ENCODE measurements around the gene MUCL3. TPM values are rescaled to one million over a fixed set of nuclear protein-coding genes. Genes with fewer than 3 reads are reported as not detected.

MUCL3 gene
- total and polyA plus RNA-seq, 2 of the 8 experiments (the other 6 are each of a cell fraction or from before 2014, with no cell fraction given), result 0.15 to 0.37 TPM

- Histone ChIP-seq H2BK15ac (ENCODE audit: low read length) (0 out of 2 replicates have a peak within 1 kb of the TSS, but pooled peaks have one; percentile 61), H3K79me1 (ENCODE audit: low read depth, low read length) (no peaks in the 10 kb centered on the region), H3K18ac (ENCODE audit: extremely low read depth, low read length) (no peak within 1 kb of the TSS), H3K4me3 (ENCODE audit: extremely low read depth in 1 of 4, insufficient read depth in 2 of 4, low read depth in 3 of 4, low read length in 4 of 4) (no peak within 1 kb of the TSS), H2BK120ac (replicated peaks; ENCODE audit: low read depth, low read length) (no peak within 1 kb of the TSS), H4K8ac (ENCODE audit: extremely low read depth, insufficient read depth, low read length) (no peak within 1 kb of the TSS), H3K36me3 (ENCODE audit: control insufficient read depth in 2 of 4, insufficient read depth in 4 of 4, low read length in 3 of 4) (peaks cover 0 to 3% (median 1%) of the 10 kb centered on the region in 4 experiments; a peak in 3 of 8 replicates), H4K5ac (ENCODE audit: insufficient read length, low read depth, low read length) (no peak within 1 kb of the TSS), H3K9me3 (ENCODE audit: insufficient read depth in 2 of 2, low read depth in 1 of 2, low read length in 1 of 2) (peaks cover 0 to 6% of the 10 kb centered on the region in 2 experiments; a peak in 2 of 4 replicates), H3K23me2 (ENCODE audit: low read depth, low read length) (0 out of 2 replicates have a peak, but pooled peaks cover 4% of the 10 kb centered on the region), H3K9ac (replicated peaks in 1 of 4; ENCODE audit: extremely low read depth in 1 of 4, low read depth in 3 of 4, low read length in 3 of 4) (no peak within 1 kb of the TSS), H3K27ac (ENCODE audit: low read depth, low read length) (no peak within 1 kb of the TSS), H4K20me1 (replicated peaks in 1 of 2; ENCODE audit: control insufficient read depth in 1 of 2, insufficient read depth in 2 of 2, low read length in 2 of 2) (no peaks in the 10 kb centered on the region), H3K79me2 (ENCODE audit: control insufficient read depth in 1 of 2, insufficient read depth in 2 of 2, low read length in 2 of 2) (no peaks in the 10 kb centered on the region), H4K91ac (replicated peaks; ENCODE audit: insufficient read length, low read length) (no peak within 1 kb of the TSS), H3K56ac (replicated peaks; ENCODE audit: insufficient read length, low read depth, low read length) (no peak within 1 kb of the TSS), H2AK5ac (ENCODE audit: low read depth, low read length) (no peak within 1 kb of the TSS; the same call in 1 of the 2 replicates), H3K23ac (ENCODE audit: insufficient read length) (no peak within 1 kb of the TSS), H2BK5ac (ENCODE audit: low read depth, low read length) (0 out of 2 replicates have a peak within 1 kb of the TSS, but pooled peaks have one; percentile 13), H3K27me3 (replicated peaks in 1 of 4; ENCODE audit: control insufficient read depth in 3 of 4, extremely low read depth in 1 of 4, insufficient read depth in 3 of 4, low read length in 3 of 4) (no peaks in the 10 kb centered on the region), H3K4ac (replicated peaks; ENCODE audit: insufficient read length, low read depth, low read length) (no peak within 1 kb of the TSS), H3K14ac (ENCODE audit: insufficient read length) (no peak within 1 kb of the TSS), H2BK20ac (ENCODE audit: low read length) (no peak within 1 kb of the TSS), H3K4me2 (ENCODE audit: insufficient read depth in 1 of 2, low read depth in 2 of 2, low read length in 2 of 2) (no peak within 1 kb of the TSS), H3K4me1 (replicated peaks in 1 of 4; ENCODE audit: control insufficient read depth in 3 of 4, insufficient read depth in 4 of 4, low read length in 3 of 4) (0 out of 7 replicates have a peak, but pooled peaks cover 0 to 3% (median 0%) of the 10 kb centered on the region in 4 experiments), H2BK12ac (ENCODE audit: low read depth, low read length) (no peak within 1 kb of the TSS), H2AFZ (ENCODE audit: low read length) (no peak within 1 kb of the TSS)
- ChIA-PET CTCF (ENCODE audit: partially characterized antibody) (interaction anchor here (0.6 to 4.2 kb wide), 10 partner anchors 10 to 772 kb away, joined by 3 to 18 read pairs (median 4); no protein-coding TSS in a partner anchor), POLR2A (ENCODE audit: partially characterized antibody) (interaction anchor here (0.6 to 1.2 kb wide), 4 partner anchors 15 to 165 kb away, joined by 3 to 4 read pairs (median 3); no protein-coding TSS in a partner anchor)
- no peak for DNase-seq (ENCODE audit: low read depth in 1 of 2, low spot score in 2 of 2)
- 85% methylated on average over 7 of the region's 7 CpGs; no CpG with 5 or more reads in 1 of the 2 experiments for WGBS, 2 experiments (ENCODE audit: extremely low coverage in 1 of 2, insufficient coverage in 1 of 2, insufficient read length in 1 of 2, insufficient replicate concordance in 2 of 2, low coverage in 1 of 2, low lambda C conversion rate in 2 of 2, missing lambda C conversion rate in 1 of 2)
- no peak for FAIRE-seq
- TF ChIP-seq SAP30 (IDR thresholded peaks at IDR 0.05; ENCODE audit: insufficient read depth, insufficient replicate concordance, low read length) (no peak), POU5F1 (IDR thresholded peaks at IDR 0.05; ENCODE audit: low read depth, low read length) (no peak), CTBP2 (IDR thresholded peaks at IDR 0.05; ENCODE audit: borderline replicate concordance, insufficient read depth, insufficient read length, low read length) (no peak), CHD1 (IDR thresholded peaks at IDR 0.05; ENCODE audit: low read depth, low read length) (no peak), SIX5 (IDR thresholded peaks at IDR 0.05; ENCODE audit: low read depth, low read length) (no peak), BCL11A (IDR thresholded peaks at IDR 0.05; ENCODE audit: low read depth in 2 of 2, low read length in 2 of 2) (no peak), TCF12 (IDR thresholded peaks at IDR 0.05; ENCODE audit: low read depth, low read length) (no peak)
- TF ChIP-seq, protein P1, sequence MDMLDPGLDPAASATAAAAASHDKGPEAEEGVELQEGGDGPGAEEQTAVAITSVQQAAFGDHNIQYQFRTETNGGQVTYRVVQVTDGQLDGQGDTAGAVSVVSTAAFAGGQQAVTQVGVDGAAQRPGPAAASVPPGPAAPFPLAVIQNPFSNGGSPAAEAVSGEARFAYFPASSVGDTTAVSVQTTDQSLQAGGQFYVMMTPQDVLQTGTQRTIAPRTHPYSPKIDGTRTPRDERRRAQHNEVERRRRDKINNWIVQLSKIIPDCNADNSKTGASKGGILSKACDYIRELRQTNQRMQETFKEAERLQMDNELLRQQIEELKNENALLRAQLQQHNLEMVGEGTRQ (IDR thresholded peaks at IDR 0.05; ENCODE audit: low read length), result no peak
- TF ChIP-seq, protein P2, sequence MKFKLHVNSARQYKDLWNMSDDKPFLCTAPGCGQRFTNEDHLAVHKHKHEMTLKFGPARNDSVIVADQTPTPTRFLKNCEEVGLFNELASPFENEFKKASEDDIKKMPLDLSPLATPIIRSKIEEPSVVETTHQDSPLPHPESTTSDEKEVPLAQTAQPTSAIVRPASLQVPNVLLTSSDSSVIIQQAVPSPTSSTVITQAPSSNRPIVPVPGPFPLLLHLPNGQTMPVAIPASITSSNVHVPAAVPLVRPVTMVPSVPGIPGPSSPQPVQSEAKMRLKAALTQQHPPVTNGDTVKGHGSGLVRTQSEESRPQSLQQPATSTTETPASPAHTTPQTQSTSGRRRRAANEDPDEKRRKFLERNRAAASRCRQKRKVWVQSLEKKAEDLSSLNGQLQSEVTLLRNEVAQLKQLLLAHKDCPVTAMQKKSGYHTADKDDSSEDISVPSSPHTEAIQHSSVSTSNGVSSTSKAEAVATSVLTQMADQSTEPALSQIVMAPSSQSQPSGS (IDR thresholded peaks at IDR 0.05; ENCODE audit: low read length), result no peak
These were observed 8.7 kb upstream of the MUCL3 start, which contains the start of gene SFTA2 for GRCh38 chr6:30931969-30932645. TSS of gene SFTA2 (minus strand) at chr6:30932170. CDS start at chr6:30932096, 74 bp downstream.

All from H1 (cell line).